ENCODE data around the gene CHST1.

CHST1 gene

DNA sequence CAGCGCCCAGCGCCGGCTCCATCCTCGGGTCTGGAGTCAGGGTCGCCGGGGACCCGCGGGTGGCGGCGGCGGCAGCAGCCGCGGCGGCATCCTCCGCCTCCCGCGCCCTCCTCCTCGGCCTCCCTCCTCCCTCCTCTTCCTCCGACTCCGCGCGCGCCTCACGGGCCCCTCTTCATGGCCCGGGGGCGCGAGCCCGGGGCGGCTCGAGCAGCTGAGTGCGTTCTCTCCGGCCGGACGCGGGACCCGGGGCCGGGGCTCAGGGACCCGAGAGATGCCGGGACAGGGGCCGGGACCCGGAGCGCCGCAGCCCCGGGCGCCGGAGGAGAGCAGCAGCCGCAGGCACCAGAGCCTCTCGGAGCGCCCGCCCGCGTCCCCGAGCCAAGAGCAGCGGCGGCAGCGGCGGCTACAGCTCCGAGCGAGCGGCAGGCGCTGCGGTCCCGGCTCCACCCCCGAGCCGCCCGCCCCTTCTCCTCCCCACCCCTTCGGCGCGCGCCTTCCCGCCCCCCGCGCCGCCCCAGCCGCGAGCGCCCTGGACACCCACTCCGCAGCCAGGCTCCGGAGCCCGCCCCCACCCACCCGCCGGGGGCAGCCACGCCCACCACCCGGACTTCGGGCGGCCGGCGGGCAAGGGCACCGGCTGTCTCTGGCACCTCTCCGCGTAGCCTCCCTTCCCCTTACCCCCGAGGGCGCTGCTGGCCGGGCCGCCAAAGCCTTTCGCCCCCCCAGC lies at the start of gene CHST1:
TSS of gene CHST1 (minus strand) at position 417 of the 727 bp plus-strand sequence. CDS start 14,699 bp downstream, outside the sequence.
- no peak for DNase-seq (ENCODE audit: low read depth in 2 of 3, low spot score in 1 of 3)

DNA sequence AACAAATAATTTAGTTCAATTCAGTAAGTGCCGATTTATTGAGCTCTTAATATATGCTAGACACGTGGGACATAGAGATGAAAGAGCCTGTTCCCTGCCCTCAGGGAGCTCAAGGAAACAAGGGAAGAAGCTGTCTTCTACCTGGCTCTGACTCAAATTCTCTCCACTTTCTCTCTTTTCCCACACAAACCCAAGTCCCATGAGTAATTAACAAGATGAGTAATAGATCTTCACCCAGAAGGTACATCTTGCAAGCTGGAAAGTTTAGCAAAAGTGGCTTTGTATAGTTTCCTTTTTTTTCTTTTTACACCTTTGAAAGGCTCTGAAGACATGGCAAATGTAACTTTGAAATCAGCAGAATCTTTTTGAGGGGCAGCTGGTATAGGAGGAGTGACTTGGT lies 48.2 kb upstream of the CHST1 start:
- DNase-seq (ENCODE audit: low read depth in 2 of 3, low spot score in 1 of 3): no peak

DNA sequence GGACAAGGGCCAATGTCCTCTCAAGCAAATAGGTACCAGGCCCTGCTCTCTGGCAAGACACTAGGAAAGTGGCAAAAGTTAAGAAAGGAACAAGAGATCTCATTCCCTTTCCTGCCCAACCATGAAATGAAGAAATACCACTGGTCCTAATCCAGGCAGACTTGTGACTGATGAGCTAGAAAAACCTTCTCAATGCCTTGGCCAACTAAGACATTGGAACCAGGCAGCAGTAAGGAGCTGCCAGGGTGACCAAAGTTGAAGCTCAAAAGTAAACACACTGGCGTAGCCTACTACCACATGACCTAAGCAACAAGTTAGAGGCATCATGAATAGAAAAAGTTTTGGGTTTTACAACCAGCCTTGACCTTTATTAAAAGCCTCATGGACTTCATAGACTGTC lies 45.1 kb upstream of the CHST1 start:
- DNase-seq (ENCODE audit: low read depth in 2 of 3, low spot score in 1 of 3): no peak

DNA sequence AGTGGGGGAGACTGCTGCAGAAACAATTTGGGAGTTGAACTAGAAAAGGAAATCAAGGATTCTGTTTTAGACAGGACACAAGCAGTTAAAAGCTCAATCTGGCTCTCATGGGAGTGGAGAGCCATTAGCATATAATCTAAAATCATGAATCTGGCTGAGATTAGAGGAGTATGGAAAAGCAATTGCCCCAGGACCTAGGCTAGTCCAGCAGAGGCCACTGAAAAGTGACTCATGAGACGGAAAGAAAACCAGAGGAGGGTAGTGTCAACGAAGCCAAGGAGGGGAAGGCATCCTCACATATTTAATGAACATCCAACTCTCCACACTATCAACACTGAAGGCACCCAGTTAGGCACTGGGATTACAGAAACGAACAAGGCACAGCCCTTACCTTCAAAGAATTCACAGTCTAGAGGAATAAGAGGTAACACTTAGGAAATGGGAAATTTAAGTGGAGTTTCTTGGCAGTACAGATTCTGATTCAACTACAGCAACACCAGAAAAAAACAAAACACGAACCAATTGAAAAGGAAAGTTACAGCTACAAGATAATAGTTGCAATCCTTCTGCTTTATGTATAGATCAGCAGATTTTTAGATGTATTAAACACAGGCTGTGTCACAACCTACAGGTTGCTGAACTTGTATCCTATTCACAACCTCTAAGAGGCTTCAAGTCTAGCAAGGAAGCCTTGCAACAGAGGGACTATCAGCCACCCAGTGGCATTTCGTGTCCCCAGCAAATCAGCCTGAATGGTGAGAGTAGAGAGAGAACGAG lies 43.7 kb upstream of the CHST1 start:
- no peak for DNase-seq (ENCODE audit: low read depth in 2 of 3, low spot score in 1 of 3)

GRCh38 chr11:45704635-45705034 lies 39.2 kb upstream of the CHST1 start:
- no peak for DNase-seq (ENCODE audit: low read depth in 2 of 3, low spot score in 1 of 3)

- no peak for DNase-seq (ENCODE audit: low read depth in 2 of 3, low spot score in 1 of 3)
These were observed 38.7 kb upstream of the CHST1 start for GRCh38 chr11:45704133-45704532.

DNA sequence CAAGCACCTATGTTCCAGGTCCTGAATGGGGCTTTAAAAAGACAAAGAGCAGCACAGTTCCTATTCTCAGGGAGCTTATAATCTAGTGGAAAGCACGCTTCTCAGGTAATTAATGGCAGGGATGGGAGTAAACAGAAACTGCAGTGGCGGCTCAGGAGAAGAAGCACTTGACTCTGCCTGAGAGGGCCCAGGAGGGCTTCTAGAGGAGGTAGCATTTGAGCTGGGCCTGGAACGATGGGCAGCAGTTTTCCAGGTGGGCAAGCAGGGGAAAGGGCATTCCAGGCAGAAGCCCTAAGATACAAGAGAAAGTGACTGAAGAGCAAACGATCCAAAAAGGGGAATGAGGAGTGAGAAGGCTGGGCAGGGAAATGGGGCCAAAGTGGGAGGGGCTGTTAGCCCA lies 37.1 kb upstream of the CHST1 start:
- no peak for DNase-seq (ENCODE audit: low read depth in 2 of 3, low spot score in 1 of 3)

DNA sequence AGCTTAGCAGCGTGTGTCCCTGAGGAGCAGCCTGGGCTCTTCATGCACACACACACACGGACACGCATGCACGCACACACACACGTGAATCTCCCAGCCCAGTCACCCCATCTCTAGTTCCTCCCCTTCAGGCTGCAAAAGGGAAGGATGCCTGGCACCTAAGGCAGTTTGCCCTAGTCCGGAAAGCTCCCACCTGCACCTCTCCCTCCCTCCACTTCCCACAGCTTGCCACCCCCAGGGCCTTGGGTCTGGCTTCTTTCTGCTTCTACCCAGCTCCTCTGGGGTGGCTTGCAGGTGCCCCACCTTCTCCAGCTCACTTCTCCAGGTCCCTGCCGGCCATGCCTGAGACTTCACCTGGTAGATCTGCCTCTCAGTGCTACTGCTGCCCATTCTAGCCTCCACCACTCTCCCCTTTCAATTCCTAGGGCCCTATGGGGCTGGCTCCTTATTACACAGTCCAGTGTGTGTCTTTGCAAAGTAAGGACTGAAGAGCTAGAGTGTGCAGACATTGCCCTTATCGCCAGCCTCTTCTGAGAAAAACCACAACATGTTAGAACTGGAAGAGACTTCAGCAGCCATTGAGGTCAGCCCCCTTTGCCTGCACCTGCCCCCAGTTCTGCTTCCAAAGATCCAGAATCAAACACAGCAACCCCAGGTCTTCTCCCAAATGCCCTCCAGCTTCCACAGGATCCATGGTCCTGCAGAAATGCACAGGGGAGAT lies 33.5 kb upstream of the CHST1 start:
- no peak for DNase-seq (ENCODE audit: low read depth in 2 of 3, low spot score in 1 of 3)

DNA sequence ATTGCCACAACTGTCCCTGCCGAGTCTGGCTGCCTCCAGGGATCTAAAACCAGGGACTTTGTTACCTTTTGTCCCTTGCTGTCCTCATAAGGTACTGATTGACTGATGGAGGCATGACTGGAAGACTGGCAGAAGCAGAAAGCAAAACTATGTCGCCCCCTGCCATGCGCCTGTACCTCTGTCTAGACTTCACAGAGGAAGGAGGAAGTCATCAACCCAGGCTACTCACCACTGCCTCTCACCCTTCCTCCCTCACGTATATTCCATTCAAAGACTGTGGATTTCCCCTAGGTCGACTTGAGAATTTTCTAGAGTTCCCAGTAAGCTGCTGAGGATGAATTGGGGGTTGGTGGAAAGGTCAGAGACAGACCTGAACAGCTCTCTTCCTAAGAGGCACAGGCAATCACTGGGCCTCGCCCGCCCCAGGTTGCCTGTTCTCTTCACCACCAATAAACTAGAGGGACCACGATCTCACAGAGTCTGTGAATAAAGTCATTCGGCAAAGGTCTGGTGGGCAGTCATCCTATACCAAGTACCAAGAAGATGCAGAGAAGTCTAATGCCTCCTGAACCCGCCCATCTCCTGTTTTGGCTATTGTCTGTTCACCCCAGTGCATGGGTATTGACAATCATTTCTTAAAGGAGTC lies 27.5 kb upstream of the CHST1 start:
- no peak for DNase-seq (ENCODE audit: low read depth in 2 of 3, low spot score in 1 of 3)

GRCh38 chr11:45688472-45689033 lies 23.1 kb upstream of the CHST1 start:
- DNase-seq (ENCODE audit: low read depth in 2 of 3, low spot score in 1 of 3): no peak

DNA sequence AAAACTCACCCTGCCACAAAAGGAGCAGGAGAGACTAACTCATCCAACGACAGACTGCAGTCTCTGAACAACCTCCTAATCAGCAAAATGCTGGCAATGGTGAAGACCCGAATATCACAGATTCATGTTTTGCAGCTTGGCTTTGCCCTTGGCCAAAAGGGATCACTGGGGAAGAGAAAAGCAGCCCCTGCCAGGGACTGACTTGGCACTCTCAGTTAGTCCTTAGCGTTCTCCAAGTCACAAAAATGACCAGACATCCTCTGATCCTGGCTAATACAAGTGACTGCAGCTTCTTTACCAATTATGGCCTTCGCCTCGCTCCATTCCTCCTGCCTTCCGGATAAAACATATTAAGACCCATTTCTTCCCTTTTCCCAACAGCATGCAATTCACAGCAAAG lies 22.4 kb upstream of the CHST1 start:
- no peak for DNase-seq (ENCODE audit: low read depth in 2 of 3, low spot score in 1 of 3)

- DNase-seq (ENCODE audit: low read depth in 2 of 3, low spot score in 1 of 3): no peak
These were observed 20.6 kb upstream of the CHST1 start for GRCh38 chr11:45685964-45686537.

GRCh38 chr11:45684440-45684839 lies 19.0 kb upstream of the CHST1 start:
- no peak for DNase-seq (ENCODE audit: low read depth in 2 of 3, low spot score in 1 of 3)

DNA sequence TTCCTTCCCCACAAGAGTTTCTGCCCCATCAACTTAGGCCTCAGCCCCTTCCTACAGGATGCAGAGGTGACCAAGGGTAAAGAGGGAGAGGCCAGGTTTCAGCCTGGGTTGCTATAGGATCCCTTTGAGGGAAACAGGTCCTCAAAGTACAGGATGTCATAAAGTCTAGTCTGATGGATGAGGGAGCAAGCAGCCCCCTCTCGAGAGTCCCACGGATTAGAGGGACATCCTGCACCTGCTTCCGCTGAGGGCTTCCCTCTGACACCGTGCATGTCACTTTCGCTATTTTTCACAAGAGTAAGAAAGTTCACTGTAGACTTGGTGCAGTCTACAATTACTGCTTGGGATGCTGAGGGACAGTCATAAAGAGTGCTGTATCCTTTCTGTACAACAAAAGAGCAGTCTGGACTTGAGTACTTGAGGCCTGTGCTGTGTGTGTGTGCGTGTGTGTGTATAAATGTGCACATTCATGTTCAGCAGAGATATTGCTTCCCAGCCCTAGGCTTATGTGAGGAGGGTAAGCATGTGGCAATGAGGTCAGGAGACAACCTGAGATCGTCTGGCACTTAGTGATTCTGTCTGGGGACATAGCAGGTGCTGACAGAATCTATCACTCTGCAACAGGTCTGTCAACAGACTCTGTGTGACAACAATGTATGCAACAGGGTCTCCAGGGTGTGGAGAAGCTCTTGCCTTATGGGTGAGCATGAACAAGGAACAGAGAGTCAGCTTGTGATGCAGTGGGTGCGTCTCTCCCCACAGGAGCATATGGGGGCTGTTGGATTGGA lies 18.0 kb upstream of the CHST1 start:
- DNase-seq (ENCODE audit: low read depth in 2 of 3, low spot score in 1 of 3): no peak

DNA sequence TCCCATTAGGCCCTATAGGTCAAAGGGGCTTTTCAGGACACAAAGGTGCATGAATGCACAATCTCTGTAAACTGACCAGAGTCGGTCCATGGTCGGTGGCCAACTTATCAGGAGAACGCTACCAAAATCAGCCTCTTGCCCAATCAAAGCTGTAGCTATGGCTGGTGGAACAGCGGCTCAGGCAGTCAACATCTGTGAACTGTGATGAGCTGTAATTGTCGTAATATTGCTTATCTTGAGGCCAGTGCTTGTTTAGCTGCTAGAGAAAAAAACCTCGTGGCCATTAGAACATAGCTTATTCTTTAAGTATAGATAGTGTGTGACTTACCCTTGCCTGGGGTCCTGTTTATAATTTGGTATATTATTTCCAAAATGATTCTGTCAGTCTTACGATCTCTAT lies 14.4 kb upstream of the CHST1 start:
- no peak for DNase-seq (ENCODE audit: low read depth in 2 of 3, low spot score in 1 of 3)

DNA sequence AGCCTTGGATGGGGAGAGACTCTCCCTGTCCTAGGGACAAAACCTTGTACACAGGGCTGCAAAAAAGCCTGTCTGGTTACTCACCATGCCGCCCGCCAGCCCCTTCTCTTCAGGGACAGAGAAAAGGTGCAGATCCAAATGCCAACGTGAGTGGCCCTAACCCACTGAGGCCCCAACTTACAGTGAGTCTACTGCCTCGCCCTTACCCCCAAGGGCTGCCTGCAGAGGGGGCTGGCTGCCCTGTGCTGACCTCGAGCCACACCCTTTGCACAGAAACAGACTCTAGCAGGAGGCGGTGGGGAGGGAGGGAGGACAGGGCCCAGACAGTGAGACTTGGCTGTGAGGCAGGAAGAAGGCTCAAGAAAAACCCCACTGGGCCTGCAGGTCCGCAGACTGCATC lies 13.6 kb upstream of the CHST1 start:
- DNase-seq (ENCODE audit: low read depth in 2 of 3, low spot score in 1 of 3): no peak

GRCh38 chr11:45677770-45678512 lies 12.5 kb upstream of the CHST1 start:
- no peak for DNase-seq (ENCODE audit: low read depth in 2 of 3, low spot score in 1 of 3)

- DNase-seq (ENCODE audit: low read depth in 2 of 3, low spot score in 1 of 3): no peak
These were observed 11.2 kb upstream of the CHST1 start for GRCh38 chr11:45676522-45677095.

- DNase-seq (ENCODE audit: low read depth in 2 of 3, low spot score in 1 of 3): no peak
These were observed 10.2 kb upstream of the CHST1 start for GRCh38 chr11:45675646-45676045.
